GM18870 (cell line): ENCODE measurements around the gene FAM240A.
"Not testable (repeated sequence)": the region's sequence is repeated elsewhere in the genome, so short reads cannot be mapped to it uniquely, and the experiment has no call there.

Experiments used
- ATAC-seq: cut with Tn5 transposase; IDR thresholded peaks from one replicate; pipeline ENCODE4 v1.9.1; 2021; ENCODE audit warnings: moderate library complexity; ENCODE audit not compliant: unreplicated experiment

The FAM240A gene

DNA sequence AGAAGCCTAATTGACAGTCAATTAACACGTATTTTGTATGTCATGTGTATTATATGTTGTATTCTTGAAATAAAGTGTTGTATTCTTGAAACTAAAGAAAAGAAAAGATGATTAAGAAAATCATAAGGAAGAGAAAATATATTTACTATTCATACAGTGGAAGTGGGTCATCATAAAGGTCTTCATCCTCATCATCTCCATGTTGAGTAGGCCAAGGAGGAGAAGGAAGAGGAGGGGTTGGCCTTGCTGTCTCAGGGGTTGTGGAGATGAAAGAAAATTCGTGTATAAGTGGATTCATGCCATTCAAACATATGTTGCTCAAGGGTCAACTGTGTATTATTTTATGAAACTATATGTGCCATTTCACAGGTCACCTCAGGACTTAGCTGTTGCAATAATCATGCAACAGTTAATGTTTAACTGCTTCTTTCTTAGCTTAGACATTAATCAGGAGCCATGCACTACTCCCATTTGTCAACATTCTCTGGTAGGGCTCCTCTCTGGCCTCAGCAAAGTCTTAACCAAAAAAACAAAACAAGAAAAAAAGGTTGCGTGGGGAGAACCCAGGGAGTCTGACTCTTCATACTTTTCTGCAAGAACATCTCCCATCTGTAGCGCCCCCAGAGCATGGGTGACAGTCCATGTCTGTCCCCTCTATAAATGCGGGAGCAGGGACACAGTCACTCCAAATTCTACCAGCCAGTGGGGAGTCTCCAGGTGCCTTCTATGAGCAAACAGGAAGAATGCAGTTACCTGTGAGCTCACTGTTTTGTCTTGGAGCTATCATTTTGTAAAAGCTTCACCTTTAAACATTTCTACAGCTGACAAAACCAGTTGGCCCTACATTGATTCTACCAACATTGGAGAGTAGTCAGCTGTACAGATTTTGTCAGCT lies 26.3 kb upstream of the FAM240A start:
- no peak for ATAC-seq

DNA sequence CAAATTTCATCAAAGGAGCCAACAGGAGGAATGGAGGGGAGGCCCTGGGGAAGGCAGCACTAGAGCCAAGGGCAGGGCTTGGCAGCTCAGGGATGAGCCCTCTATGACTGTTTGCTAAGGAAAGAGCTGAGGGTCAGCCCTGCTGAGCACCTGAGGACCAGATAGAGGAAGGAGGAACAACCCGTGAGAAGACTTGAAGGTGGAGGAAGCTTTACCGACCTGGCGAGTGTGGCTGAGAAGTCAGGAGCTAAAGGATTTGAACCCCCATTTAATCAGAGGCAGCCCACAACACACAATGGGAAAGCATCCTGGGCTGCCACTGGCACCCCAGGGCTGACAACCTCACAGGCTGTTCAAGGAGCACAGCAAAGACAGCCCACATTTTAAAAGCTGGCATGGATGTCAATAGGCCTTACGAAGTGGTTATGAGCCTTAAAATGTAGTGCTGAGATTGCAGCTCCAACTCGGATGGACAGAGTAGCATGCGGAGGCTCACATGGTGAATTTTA lies 25.5 kb upstream of the FAM240A start:
- no peak for ATAC-seq

DNA sequence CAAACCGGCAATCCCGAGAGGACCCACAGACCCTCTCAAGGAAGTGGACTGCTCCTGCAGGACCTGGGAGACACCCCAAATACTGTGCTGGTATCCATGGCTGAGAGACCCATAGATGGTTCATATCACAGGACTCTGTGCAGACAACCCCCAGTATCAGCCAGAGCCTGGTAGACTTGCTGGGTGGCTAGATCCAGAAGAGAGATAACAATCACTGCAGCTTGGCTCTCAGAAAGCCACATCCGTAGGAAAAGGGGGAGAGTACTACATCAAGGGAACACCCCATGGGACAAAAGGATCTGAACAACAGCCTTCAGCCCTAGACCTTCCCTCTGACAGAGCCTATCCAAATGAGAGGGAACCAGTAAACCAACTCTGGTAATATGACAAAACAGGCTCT lies 25.1 kb upstream of the FAM240A start:
- not testable (repeated sequence) for ATAC-seq

DNA sequence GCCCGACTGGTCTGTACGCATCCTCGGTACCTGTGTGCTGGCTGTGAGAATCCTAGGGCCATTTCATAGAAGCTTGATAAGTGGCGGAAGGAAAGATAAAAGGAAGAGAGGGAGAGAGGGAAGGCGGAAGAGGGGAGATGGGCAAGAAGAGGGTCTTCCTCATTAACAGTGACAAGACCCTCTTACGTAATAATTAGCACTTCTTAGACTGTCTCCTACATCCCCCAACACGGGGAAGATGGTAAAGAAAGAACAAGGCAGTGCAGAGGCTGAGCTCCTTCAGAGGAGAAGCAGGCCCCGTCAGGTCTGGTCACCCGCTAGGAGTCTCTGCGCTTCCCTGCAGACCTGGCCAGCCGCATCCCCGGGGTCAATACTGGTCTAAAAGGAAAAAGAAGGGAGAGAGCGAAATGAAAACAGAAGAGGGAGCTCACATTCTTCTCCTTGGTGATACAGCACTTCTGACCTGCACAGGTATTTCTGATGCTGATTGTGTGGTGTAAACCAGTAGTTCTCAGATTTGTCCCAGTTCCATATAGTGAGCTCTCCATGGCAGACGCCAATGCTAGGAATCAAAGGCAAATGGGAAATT lies 19.0 kb upstream of the FAM240A start:
- ATAC-seq, result no peak

DNA sequence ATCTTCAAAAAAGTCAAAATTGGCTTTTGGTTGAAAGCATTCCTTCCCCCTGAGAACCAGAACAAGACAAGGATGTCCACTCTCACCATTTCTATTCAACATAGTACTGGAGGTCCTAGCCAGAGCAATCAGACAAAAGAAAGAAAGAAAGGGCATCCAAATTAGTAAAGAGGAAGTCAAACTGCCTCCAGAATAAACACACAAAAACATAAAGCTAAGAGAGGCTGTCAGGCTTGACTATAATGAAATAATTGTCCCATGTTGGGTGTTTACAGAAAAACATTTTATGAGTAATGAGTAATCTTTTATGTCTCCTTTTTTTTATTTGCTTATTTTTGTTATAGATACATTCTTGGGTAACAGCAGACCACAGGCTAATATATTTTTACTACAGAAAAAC lies 18.3 kb upstream of the FAM240A start:
- no peak for ATAC-seq

DNA sequence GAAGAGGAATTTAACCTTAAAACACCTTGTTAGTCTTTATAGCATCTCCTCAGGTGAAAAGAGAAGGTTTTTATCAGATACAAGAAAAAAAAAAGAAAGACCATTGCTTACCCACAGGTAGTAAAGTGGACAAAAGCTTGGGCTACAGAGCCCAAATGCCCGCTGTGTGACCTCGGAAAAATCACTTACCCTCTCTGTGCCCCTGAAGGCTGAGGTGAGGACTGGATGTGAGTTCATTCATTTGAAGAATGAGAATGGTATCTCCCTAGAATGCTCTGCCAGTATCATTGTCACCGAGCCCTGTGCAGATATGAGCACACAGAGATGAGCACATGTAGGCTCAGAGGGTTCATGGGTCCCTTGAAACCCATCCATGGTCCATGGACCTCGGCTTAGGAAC lies 17.6 kb upstream of the FAM240A start:
- no peak for ATAC-seq

DNA sequence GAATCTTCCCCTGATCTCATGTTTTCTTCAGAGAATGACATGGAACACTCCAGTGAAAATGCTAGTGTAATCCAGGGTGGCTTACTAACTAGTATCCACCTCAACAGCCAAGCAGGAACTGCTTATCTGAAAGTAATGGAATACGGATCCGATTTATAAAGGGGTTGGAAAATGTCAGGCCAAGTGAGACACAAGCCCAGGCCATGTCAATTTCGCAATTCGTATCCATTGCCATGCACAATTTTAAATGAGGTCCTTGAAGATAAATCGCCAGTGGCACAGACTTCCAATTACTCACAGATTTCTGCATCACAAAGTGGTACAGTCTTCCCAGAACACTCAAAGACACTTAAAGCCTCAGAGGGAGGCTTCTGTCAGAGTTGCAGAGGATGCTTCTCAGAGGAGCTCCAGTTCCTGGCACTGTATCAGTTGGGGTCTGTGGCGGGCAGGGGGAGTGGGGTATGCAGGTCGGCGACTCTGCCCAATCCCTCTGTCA lies 16.5 kb upstream of the FAM240A start:
- no peak for ATAC-seq

DNA sequence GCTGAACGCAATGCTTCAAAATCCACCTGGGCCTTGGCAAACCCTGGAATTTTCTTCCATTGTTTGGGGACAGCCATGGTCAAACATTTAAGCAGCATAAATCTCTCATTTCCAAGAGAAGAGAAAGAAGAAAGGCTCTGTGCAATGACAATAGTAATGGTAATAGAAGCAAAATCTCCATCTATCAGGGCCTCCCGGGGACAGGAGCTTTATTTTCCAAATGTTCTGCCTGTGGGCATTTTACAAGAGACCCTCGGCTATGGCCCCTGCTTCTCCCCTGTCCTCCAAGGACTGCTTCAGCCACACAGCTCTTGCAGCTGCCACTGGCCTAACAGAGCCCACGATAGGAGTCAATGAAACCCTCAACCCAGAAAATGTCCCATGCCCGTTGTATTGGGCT lies 12.7 kb upstream of the FAM240A start:
- no peak for ATAC-seq

DNA sequence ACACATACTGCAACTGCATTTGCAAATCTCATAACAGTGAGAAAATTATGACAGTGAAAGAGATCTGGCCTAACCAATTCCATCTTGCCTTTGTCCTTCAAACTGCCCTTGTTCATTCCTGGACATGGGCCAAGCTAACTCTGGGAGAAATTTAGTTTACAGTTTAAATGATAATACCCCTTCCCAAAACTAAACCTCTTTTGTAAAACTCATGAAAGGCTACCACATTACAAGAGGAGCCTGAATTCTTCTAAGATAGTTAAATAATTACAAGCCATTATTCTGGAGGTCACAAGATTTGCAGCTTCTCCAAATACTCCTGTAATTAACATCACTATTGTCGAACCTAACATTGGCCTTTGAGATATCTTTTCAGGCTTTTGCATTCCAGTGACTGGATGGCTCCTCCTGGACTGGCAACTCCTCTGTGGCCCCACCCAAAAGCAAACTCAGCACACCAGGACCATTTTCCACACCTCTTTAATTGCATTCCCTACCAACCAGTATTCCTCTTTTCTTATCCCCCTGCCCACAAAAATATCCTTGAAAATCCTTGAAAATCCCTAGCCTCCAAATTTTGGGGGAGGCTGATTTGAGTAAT lies 8.8 kb upstream of the FAM240A start:
- ATAC-seq, result no peak

DNA sequence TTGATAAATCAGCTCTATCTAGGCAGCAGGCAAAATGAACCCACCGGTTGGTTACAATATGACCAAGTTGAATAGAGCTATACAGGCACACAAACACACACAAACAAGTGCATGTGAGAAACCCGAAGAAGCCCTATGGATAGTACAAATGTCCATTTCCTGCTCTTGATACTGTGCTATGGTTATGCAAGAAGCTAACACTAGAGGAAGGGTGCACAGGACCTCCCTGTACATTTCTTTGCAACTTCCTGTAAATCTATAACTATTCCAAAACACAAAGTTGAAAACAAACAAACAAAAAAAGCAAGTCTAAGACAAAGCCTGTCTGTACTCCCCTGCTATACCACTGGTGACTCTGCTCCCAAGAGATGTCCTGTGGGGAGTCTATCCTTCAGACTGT lies 8.2 kb upstream of the FAM240A start:
- no peak for ATAC-seq

DNA sequence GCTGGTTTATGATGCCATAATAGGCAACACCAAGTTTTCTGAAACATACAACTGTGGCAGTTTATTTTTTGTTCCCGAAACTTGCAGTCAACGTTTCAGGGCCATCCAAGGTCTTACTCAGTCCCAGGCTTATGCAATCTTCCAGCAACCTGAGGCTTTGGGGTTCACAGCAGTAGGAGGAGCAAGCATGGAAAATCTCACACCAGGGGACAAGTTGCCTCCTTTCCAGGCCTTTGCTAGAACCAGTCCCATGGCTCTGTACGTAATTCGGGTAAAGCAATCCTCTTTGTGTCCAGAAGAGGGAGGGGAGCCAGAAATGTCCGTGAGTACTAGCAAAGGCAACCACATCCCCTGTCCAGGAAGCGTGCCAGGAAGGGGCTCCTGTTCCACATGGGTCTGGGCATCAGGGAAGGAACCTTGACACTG lies 4.7 kb upstream of the FAM240A start:
- no peak for ATAC-seq

DNA sequence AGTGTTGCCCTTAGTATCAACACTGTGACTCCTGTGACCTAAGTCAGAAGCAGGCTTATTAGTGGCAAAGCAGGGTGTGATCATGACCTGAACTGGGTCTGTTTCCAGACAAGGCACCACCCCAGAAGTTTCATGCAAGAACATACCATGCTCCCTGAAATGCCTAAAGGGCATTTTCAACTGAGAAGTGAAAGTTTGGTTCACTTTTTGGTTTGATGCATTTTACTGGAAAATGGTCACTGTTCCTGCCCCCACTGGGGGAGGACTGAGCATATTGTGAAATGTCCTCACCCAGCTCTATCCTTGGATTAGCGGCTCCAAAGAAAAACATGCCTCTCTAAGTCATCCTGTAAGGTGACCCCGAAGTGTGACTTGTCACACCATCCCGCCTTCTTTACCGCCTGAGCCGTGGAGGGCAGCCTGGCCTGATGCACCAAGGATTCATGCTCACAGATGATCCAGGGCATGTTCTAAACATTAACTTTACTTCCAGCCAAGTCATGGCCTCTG lies 3.1 kb upstream of the FAM240A start:
- no peak for ATAC-seq

DNA sequence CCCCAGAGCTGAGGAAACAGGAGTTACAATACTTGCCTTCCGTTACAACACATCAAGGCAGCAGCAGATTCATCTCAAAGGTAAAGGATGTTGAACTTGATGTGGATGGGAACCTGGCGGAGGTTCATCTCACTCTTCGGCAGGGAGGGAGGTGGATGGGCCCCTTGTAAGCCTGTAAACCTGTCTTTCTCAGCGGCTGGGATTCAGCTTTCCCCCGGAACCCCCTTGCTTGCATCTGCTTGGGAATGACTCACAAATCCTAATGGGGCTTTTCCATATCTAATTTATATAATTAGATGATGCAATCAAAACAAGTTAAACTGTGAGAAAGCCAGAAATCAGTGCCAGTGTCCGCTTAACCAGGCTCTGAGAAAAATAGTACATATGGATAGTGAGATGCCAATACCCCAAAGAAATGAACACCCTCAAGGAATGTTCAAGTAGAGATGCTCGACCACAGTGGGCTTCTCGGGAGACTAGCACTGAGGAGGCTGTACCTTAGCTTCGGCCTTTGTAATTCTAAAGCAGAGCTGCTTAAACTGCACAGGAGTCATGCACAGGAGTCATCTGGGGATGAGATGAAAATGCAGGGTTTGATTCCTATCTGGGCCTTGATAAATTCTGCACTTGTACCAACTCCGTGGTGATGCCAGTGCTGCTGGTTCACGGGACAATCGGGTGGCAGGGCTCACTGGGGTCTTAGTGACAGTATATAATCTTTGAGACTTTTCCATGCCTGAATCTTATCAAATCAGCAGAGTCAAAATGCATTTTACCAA lies 2.2 kb upstream of the FAM240A start:
- no peak for ATAC-seq

DNA sequence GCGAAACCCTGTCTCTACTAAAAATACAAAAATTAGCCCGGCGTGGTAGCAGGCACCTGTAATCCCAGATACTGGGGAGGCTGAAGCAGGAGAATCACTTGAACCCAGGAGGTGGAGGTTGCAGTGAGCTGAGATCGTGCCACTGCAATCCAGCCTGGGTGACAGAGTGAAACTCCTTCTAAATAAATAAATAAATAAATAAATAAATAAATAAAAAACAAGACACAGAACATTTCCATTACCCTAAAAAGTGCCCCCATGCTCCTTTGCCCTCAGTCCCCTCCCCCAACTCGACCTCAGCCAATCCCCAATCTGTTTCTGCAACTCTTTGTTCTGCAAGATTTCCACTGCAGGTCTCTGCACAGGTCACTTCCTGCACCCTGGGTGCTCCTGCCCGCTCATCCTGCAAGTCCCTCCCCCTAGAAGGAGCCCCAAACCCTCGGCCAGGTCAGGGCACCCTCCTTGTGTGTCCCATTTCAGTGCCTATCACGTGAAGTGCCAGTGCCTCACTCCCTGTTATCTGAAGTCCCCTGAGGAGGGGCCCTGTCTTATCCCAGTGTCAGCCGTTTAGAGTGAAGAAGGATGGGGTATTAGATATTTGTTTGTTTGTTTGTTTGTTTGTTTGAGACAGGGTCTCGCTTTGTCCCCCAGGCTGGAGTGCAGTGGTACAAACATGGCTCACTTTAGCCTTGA lies 1.1 kb downstream of the FAM240A start:
- no peak for ATAC-seq

DNA sequence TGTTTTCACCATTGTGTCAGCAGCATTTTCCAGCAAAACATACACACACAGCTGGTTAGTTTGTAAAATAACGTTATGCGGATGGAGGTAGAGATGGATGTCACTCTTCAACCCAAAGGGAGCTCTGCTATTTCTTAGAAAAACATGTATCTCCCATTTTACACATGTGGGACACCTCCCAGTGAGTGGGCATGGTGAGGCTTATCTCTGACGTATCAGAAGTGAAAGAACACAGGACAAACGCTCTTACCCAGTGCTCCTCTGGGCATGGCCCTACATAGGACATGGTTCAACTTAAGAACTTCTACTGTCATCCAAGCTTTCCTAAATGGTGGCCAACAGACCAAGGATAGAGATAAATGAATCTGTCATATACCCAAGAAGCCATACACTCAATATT lies 2.1 kb downstream of the FAM240A start:
- no peak for ATAC-seq

DNA sequence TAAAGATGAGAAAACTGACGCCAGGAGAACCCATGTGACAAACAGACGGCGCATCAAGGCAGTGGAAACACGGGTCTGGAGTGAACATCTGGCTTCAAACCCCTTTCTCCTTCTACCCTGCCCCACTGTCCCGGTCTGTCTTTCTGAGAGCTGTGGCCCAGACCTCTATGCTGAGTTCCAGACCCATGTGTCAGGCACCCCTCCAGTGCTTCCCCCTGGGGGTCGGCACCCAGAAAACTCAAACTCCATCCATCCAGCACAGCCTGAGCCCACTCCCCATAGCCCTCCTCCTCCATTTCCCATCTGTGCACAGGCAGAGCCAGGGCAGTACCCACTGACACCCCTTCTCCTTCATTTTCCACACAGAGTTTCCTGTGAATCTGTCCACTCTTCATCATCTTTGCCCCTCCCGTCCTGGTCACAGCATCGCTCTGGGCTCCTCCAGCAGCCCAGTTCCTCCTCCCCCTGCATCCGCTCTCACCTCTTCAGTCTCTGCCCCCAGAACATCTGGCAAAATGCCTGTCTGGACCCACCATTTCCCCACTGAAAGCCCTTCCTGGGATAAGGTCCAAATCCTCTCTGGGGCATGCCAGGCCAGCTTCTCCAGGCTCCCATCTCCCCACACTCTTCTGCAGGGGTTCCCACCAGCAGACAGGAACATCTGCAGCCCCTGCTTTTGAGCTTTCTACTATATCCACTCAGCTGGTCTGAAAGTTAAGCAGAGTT lies 2.9 kb downstream of the FAM240A start:
- no peak for ATAC-seq

DNA sequence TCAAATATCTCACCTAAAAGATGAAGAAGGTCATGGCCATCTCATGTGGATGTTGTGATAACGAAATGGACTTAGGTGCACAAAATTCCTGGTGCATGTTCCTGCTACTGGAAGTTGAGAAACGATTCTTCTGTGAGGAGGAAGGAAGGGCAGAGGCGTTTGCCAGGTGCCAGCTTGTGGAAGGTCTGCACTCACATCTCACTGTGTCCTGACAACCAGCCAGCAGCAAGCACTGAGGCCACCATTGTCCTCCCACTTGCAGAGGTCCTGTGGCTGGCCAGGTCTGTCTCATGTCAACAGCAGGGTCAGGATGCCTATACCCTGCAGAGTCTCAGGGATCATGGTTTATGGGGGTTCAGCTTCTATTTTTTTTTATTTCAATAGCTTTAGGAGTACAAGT lies 3.7 kb downstream of the FAM240A start:
- no peak for ATAC-seq

DNA sequence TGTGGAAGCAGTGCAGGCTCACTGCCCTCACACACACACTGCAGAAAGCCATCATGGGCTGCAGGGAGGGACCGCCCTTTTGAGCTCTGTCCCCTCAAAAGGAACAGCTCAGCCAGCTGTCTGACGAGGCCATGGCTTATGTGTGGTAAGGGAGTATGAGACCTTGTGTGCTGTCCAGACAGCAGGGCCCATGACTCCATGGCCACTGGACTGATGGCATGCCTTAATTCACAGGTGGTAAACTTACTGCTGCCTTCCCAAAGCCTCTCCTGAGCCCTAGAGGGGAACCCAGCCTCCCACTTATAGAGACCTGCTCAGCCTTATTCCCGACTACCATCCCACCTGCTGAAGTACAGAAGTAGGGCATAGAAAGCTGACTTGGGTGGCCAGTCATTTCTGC lies 5.6 kb downstream of the FAM240A start:
- no peak for ATAC-seq
